Activated CD8-positive, alpha-beta memory T cell treated with anti-CD3 and anti-CD28 coated beads, Interleukin-2, amount 50 U/mL, for 4 hours (primary cell): ENCODE data around the gene ZNF787.

Source experiments
- DNase-seq: peaks from one replicate; pipeline ENCODE4 v3.0.0-alpha.2; 2020

The ZNF787 gene

DNA sequence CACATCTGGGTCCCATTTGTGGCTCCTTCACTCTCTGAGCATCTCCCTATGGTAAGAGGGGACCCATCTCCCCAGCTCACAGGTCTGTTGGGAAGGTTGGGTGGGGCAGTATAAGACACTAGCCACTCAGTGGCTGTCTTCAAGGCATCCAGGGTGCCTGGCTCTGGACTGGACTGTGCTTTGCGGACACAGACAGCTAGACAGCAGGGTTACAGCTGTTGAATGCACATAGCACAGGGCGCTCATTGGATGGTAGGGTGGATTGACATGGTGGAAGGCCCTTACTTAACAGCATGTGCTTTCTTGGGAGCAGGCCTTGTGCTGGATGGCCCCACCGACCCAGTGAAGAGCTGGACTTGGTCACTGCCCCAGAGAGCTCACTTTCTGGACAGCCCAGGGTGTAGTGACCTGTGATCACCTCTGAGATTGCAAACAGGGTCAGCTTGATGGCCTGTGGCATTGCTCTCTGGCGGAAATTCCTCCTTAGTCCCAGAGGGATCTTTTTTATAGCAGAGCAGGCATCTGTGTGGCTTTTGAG is 21.9 kb upstream of the ZNF787 start:
- DNase-seq = no peak

DNA sequence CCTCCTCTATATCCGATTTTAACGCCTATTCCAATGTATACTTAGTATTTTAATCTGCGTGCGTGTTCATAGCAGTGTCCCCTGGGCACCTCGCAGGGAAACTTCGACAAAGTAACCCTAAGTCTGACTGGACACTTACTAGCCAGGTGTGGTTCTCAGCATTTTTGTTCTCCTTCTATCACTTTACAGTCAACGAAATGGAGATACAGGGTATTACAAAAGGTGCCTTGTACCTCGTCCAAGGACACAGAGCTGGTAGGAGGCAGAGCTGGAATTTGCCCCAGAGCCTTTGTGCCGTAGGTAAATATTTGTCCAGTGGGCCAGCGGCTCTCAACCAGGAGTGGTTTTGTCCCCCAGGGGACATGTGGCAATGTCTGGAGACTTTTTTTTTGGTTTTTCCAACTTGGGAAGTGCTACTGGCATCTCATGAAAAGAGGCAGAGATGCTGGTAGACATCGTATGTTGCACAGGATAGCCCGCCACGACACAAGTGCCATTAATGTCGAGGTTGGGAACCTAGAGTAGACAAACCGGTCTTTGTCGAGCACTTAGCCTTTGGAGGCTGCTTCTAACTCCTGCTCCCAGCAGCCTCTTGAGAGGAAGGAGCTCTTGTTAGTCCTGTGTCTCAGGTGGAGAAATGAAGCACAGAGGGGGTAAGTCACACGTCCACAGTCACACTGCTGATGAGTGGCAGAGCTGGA is 21.1 kb upstream of the ZNF787 start:
- DNase-seq = no peak

DNA sequence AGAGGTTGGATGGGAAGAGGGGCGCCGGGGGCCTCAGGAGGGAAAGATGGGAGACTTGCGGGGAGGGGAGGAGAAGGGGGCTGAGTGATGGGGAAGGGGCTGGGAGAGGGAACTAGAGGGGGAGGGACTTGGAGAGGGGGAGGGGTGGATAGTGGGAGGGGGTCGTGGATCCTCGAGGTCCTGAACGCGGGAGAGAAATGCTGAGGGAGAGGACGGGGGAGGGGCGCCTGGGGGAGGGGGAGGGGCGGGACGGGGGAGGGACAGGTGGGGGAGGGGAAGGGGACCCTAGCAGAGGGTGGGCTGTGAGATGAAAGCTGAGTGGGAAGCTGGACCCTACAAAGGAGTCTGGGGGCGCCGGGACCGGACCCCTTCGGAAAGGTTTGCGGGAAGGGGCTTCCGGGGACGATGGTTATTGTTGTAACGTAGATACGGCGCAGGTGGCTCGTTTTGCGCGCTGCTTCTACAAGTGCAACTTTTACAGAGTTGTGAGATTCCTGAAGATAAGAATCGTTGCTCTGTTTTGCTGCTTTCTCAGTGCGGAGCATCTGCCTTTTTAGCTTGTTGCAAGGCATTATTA is 20.4 kb upstream of the ZNF787 start:
- peak; percentile 35 for DNase-seq

DNA sequence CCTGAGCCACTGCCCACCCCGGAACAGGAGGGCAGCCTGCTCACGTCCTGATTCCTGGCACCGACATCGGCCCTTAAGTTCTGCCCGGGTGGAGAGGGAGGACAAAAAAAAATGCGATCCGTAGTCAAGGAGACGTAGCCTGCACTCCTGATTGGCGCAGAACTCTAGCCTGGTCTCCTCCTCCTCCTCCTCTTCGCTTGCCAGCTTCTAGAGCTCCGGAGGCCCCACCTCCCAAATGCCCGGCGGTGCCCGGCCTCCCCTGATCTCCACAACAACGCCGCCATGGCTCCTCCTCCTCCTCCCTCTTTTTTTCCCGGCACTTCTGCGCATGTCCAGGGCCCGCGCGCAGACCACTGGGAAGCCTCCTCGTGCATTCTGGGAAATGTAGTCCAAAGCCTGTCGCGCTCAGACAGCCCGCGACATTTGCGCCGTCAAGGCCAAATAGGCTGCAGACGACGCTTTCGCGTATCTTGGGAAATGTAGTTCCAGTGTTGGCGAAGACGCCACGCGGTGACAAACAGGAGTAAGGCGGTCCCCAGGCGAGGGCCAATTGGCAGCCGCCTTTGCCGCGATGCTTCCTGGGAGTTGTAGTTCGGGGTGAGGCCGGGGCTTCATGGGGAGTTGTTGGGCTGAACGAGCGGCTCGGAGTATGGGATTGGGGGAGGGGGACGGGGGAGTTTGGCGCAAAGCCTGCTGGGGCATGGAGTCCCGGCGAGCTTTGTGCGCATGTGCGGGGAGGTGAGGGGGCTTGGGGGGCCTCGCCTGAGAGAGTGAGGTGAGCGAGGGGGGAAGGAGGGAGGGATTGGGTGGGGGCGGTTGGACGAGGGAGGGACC is 19.7 kb upstream of the ZNF787 start, which contains the start of gene ZNF444:
TSS of gene ZNF444 (plus strand) at position 705 of the 834 bp plus-strand sequence. CDS start 5,625 bp downstream, outside the sequence.
- peak; percentile 99 for DNase-seq

DNA sequence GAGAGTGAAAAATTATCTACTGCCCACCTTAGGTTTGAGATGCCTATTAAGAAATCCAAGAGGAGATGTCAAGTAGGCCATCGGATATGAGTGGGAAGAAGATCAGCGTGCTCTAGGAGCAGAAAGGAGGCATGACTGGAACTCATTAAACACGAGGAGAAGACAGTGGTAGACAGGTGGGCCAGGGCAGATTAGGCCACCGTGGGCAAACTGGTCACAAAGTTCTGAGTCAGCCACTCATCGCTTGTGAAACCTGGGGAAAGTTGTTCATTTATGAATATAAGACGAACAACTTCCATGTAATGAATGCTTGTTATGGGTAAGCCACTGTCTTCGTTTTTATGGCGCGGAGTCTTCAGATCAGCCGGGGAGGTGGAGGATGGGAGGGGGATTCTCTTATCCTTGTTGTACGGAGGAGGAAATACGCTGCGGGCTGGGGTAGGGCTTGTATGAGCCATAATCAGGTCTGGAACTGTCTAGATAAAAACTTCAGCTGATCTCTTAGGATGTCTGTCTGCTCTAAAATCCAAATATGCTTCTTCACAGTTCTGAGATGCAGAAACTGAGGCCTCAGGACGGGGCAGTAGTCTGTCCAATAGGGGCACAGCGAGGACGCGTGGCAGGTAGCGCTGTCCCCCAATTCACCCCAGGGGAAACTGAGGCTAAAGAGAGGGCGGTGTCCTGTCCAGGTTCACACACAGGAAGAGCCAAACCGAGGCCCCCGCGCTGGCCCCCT is 18.9 kb upstream of the ZNF787 start:
- DNase-seq = no peak

DNA sequence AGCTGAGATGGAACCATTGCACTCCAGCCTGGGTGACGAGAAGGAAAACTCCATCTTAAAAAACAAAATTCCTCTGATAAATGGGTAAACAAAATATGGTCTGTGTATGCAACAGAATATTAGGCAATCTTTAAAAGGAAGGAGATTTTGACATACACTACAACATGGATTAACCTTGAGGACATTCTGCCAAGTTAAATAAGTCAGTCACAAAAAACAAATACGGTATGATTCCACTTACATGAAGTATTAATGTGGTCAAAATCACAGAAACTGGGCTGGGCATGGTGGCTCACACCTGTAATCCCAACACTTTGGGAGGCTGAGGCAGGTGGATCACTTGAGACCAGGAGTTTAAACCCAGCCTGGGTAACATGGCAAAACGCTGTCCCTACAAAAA is 17.0 kb upstream of the ZNF787 start:
- no peak for DNase-seq

DNA sequence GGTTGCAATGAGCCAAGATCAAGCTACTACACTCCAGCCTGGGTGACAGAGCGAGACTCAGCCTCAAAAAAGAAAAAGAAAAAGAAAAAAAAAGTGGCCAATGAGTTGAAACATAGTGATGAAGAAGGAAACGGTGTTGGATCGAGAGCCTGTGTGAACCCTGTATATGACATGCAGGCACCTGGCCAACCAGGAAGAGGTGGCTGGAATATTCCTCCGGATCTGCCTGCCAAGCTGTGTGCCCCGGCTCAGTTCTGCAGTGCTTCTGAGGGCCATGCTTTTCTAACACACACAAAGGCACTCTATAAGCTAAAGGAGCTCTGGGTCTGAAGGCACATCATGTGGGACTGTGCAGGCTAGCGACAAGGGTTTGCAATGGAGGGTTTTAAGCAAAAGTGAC is 16.3 kb upstream of the ZNF787 start:
- no peak for DNase-seq

DNA sequence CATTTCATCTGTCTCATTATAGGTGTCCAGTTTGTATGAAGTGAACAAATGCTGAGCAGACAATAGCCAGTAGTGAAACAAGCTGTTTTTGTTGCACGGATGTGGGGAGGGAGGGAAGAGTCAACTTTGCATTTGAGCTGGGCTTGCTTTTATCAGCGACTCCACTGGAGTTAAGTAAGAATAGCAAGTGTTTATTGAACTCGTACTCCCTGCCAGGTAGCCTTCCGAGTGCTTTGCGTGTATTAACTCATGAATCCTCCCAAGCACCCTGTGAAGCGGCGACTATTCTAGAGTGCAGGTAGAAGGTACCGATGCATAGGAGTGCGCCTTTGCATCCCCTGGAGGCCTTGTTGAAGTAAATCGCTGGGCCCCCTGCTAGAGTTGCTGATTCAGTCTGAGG is 15.3 kb upstream of the ZNF787 start:
- DNase-seq = no peak

DNA sequence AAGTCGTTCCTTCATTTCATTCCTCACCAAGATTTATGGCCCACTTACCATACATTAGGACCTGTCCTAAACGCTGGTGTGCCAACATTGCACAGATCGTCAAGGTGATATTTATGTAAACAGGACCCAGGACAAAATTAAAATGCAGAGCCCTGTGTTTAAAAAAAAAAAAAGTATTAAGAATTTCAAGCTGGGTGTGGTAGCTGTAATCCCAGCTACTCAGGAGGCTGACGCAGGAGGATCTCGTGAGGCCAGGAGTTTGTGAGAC is 13.5 kb upstream of the ZNF787 start:
- DNase-seq = no peak

DNA sequence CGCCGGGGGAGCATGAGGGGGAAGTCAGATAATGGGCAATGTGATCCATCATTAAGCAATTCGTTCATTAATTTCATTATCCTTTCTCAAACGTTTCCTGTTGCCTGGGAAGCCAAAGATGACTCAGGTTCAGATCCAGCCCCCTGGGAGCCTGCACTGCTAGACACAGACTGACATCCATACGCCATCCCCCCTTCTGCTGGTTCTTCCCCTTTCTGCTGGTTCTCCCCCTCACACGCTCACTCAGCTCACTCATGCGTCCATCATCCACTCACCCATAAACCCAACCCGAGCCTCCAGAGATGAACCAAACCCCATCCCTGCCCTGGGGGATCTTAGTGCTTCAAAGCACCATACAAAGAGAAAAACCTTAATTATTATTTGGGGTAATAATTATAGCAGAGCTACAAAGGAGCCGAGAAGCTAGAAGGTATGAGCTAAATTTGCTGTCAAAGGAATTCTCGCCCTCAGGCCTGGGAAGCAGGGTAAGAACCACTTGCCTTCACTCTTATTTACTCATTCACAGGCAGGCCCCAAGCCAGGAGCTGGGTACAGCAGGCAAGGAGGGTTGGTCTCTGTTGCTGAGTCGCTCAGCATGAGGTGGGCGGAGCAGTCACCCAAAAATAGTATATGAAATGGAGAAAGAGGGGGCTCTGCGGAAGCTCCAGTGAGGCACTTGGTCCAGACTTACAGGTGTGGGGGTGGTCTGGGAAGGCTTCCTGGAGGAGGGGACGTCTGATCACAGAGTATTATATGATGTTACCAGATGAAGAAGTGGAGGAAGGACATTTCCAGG is 13.0 kb upstream of the ZNF787 start:
- DNase-seq = no peak

DNA sequence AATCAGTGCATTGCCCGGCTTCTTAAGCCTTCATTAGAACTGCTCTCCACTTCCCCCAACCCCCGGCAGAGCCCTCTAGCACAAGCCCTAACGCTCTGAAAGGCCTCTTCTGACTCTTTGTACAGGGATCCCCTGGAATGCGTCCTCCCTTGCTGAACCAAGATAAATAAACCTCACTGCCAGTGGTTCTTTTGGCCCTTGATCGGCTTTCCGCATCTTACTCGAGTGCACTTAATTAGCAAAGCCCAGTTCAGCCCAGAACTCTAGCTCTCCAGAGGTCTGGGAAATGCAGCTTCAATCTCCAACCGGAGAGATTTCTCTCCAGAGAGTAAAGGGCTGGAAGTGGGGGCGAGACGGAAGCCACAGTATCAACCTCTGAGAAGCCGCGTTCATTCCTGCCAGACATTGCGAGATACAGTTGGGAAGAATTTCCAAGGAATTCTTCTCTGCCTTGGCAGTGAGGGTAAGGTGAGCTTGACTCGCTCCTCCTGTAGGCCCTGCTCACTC is 11.3 kb upstream of the ZNF787 start:
- DNase-seq = no peak

DNA sequence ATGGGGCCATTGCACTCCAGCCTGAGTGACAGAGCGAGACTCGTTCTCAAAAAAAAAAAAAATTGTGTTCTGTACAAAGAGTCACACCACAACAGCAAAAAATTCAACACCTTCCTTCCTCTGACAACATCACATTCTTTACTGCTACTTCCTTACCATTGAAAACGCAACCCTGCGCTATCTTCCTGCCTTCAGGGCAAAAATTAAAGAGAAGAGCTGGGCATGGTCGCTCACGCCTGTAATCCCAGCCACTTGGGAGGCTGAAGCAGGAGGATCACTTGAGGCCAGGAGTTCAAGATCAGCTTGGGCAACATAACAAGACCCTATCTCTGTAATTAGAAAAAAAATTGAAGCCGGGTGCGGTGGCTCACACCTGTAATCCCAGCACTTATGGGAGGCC is 10.6 kb upstream of the ZNF787 start:
- no peak for DNase-seq

DNA sequence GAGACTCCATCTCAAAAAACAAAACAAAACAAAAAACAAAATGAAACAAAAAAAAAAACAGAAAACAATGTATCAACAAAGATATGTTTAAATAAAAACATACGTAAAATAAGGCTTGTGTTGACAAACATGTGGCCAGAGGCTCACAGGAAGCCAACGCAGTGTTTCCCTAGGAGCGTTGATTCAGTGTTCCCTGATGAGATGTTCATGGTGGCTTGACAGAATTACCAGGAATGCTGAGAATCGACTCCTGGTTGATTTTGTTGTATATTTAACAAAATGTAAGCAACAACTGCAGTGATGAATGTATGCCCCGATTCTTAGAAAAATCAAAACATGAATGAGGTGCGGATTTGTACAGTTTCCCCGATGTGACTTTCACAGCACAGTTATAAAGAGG is 8.9 kb upstream of the ZNF787 start:
- no peak for DNase-seq

DNA sequence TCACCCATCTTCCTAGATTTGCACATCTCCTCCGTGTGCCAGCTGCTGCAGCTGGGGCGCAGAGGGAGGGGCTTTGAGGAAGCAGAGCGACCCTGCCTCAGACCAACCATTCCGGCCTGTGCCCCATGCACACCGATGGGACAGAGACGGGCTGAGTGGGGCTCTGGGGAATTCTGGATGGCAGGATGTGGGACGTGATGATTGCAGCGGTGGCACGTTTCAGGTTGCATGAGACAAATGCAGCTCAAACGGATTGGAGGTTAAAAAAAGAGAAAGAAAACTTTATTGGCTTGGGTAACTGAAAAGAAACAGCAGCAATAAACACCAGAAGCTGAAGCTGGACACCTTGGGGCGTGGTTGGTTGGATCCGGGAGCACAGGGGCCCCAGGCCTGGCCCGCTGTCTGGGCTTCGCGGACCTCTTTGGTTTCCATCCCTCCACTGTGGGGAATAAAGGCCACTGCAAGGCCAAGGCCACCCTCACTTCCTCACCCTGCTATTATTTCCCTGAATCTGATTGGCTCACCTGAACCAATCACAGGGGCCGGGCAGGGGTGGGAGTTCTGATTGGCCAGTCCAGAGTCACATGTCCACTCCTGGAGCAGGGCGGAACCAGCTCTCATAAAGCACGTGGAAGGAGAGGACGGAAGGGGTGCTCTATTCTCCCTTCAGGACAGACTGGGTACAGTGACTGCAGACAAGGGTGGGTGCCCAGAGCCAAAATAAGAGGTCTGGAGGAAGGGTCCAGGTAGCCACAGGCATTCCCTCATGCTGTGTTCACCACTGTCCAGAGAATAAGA is 6.1 kb upstream of the ZNF787 start:
- no peak for DNase-seq

DNA sequence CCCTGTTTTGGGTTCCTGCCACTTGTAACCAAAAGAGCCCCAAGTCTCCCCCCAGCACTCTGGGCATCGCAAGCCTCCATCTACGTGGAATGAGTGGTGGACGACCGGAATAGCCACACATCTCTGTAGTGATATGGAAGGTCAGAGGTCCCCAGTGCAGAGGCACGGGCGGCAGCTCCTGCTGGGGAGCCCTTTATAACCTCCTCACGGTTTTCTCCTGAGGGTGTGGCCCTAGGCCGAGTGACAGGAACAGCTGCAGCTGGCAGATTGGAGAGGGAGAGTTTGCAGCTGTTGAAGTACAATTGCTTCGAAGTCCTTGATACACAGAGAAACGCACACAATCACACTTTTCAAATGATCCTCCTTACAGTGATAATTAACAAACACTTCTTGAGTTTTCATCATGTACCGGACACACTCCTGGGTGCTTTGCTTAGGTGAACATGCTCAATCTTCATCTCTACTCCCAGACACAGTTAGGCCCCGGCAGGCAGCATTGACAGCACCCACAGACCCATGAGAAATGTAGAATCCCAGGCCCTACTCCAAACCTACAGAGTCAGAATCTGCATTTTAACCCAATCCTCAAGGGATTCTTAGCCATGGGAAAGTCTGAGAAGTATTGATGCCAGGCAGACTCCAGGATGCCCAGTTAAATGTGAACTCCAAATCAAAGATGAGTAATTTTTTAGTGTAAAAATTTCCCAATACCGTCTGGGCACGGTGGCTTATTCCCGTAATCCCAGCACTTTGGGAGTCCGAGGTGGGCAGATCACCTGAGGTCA is 4.9 kb upstream of the ZNF787 start:
- no peak for DNase-seq

DNA sequence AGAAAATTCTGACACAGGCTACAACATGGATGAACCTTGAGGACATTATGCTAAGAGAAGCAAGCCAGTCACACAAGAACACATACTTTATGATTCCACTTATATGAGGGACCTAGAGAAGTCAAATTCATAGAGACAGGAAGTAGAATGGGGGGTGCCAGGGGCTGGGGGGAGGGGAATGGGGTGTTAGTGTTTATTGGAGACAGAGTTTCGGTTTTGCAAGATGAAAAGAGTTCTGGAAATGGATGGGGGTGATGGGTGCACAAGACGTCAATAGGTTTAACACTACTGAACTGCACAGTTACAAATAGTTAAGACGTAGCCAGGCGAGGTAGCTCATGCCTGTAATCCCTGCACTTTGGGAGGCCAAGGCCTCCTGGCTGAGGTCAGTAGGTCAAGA is 3.5 kb upstream of the ZNF787 start:
- no peak for DNase-seq

DNA sequence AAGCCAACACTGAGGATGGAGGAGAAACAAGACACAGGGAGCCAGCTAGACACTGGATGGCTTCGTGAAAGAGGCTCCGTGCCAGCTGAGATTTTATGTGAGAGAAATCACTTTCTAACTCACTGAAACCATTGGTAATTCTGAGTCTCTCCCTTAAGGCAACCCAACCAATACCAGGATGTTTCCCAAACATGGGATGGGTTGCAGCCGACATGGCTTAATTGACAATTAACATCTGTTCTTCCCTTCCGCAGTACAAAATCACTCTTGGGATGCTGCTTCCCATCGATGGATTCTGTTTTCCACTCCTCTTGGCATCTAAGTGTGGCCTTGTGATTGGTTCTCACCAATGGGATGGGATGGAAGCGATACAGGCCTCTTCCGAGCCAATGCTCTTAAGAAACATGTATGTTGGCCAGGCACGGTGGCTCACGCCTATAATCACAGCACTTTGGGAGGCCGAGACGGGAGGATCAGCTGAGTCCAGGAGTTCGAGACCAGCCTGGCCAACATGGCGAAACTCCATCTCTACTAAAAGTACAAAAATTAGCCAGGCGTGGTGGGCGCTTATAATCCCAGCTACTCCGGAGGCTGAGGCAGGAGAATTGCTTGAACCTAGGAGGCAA is 2.3 kb upstream of the ZNF787 start:
- no peak for DNase-seq

DNA sequence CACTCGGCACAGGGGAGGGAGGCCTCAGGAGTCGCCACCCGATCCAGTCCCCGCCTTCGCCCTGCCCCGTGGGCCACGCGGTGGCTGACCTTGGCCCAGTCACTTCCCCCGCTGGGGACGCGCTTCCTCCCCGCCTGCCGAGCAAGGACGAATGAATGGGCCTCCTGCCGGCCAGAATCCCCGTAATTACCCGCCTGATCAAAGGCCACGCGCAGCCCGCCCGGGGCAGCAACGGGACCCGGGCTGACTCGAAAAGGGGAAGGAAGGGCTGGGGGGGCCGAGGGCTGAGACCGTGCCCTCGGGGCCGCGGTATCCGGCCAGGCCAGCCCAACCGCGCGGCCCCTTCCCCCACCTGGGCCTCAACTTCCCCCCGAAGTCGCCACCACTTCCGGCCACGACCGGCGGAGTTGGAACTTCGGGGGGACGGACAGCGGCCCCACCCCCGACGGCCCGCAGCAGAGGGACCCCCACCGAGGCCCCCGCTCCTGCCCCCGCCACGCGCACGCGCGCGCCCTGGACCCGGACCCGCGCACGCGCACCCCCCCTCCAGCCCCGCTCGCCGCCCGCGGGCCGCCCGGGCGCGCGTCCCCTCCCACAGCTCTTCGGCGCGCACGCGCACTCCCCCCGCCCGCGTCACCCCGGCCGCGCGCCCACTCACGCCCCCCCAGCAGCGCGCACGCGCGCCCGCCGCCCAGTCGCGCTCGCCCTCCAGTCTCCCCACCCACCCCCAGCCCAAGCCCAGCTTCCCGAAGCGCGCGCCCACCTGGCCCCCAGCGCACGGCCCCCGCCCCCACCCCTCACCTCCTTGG is 520 bp downstream of the ZNF787 start:
- DNase-seq = peak; percentile 82

DNA sequence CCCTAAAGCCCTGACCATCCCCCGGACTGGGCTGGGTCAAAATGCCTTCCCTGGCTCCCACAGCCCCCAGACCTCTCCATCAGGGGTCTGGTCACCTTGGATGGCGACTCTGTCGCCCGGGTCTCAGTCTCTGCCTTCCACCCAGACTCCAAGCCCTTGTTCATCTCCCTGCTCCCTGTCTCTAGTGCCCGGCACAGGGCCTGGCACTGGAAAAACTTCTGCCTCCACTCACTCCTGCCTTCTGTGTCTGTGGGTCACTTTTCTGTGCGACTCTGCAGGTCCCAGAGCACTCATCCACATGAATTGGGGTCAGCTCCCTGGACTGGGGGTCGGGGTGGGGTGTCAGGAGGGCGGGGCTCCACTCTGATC is 1.1 kb downstream of the ZNF787 start:
- DNase-seq = no peak
